ENCODE results near the gene PDE7B.

PDE7B gene

GRCh38 chr6:136036601-136037000 lies 185.1 kb downstream of the PDE7B start:
- no peak for DNase-seq

- DNase-seq = no peak
These were observed 185.9 kb downstream of the PDE7B start for GRCh38 chr6:136037242-136037875.

GRCh38 chr6:136037876-136038460 lies 186.5 kb downstream of the PDE7B start:
- DNase-seq = no peak

DNA sequence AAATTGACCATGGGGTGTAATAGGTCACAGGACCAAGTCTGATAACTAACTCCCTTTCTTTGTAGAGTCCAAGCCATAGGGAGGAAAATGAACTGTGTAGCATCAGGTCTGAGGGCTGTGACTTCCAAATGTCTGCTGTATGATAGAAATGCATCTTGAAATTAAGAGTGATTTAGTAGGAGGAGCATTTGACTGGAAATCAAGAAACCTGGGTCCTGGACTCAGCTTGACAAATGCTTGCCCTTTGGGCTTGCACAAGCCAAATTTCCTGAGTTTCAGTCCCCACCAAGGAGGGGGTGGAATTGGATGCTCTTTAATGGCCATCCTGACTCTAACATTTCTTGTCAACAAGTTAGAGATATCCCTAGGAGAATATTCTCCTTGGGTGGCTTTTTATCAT lies 187.0 kb downstream of the PDE7B start:
- no peak for DNase-seq

- no peak for DNase-seq
These were observed 187.7 kb downstream of the PDE7B start for GRCh38 chr6:136039185-136039584.

DNA sequence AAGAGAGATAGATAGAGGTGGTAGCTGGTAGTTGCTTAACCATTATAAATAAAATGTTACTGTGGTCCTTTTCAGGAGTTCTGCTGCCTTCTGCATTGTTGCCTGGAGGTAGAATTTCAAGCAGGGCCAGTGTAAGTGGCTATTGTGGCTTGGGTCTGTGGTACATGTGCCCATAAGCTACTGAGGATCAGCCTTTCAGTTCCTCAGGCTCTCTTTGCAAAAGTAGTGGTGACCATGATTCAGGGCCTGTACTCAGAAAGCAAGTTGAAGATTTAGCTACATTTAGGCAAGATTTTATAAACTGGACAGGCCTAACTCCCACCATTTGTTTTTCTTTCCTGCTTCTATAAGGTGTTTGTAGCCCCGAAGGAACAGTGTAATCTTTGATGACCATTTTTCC lies 199.0 kb downstream of the PDE7B start:
- no peak for DNase-seq

GRCh38 chr6:136051140-136051775 lies 199.8 kb downstream of the PDE7B start:
- no peak for DNase-seq

- no peak for DNase-seq
These were observed 200.5 kb downstream of the PDE7B start for GRCh38 chr6:136052031-136052430.

- no peak for DNase-seq
These were observed 207.4 kb downstream of the PDE7B start for GRCh38 chr6:136058852-136059251.

GRCh38 chr6:136059308-136059707 lies 207.8 kb downstream of the PDE7B start:
- DNase-seq = no peak

DNA sequence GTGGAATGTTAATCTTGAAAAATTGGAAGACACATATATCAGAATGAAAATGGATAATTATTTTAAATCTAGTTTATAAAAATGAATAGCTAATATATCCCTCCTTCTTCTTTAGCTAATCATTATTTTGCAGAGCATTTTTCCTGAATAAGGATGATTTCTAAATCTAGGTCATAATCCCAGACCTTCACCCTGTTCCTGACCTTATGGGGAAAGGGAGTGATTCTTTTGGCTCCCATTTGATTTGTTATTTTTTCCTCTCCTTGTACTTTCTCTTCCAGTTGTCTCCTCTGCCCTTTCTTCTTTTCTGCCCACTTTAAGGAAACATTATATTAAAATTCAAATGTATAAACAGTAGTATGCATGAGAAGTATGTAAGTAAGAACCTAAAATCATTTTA lies 208.6 kb downstream of the PDE7B start:
- DNase-seq = no peak

GRCh38 chr6:136060759-136061158 lies 209.3 kb downstream of the PDE7B start:
- DNase-seq = no peak

- no peak for DNase-seq
These were observed 210.2 kb downstream of the PDE7B start for GRCh38 chr6:136061701-136062100.

GRCh38 chr6:136063096-136063495 lies 211.6 kb downstream of the PDE7B start:
- no peak for DNase-seq

GRCh38 chr6:136066005-136066404 lies 214.5 kb downstream of the PDE7B start:
- DNase-seq = no peak

GRCh38 chr6:136067731-136068341 lies 216.3 kb downstream of the PDE7B start:
- DNase-seq = no peak

- no peak for DNase-seq
These were observed 217.6 kb downstream of the PDE7B start for GRCh38 chr6:136069119-136069518.

- DNase-seq = no peak
These were observed 219.3 kb downstream of the PDE7B start for GRCh38 chr6:136070815-136071214.

GRCh38 chr6:136072691-136073090 lies 221.2 kb downstream of the PDE7B start:
- DNase-seq = no peak

GRCh38 chr6:136073216-136073615 lies 221.7 kb downstream of the PDE7B start:
- no peak for DNase-seq

- DNase-seq = no peak
These were observed 225.0 kb downstream of the PDE7B start for GRCh38 chr6:136076496-136076895.

GRCh38 chr6:136077834-136078576 lies 226.5 kb downstream of the PDE7B start:
- no peak for DNase-seq

Data from hematopoietic multipotent progenitor cell treated with erythropoietin and hydrocortisone succinate and interleukin-3 and kit ligand, for 8 days (in vitro differentiated cells).